Right atrium auricular region (tissue), 2 donors: ENCODE data around the gene FKBP2. TPM values are rescaled to one million over a fixed set of nuclear protein-coding genes. Genes with fewer than 3 reads are reported as not detected.

ENCODE experiments used
- DNase-seq: peaks from one replicate; pipeline ENCODE4 v3.0.0-alpha.2; 2019; ENCODE audit warnings: low spot score
- H3K27ac ChIP-seq, 2 donors: fragments of 200-600 bp; sonication (generic); 1 replicate in 1 of 2; 2 replicates in 1 of 2; pipeline ENCODE4 v1.5.1; 2016 to 2019
- H3K27me3 ChIP-seq, 2 donors: fragments of 200-600 bp; sonication (generic); one replicate each; pipeline versions ENCODE4 v1.5.1 to v1.6.0; 2017 to 2019
- H3K36me3 ChIP-seq: fragments of 200-600 bp; sonication (generic); one replicate; pipeline ENCODE4 v1.5.1; 2016
- H3K4me1 ChIP-seq, 2 donors: fragments of 200-600 bp; sonication (generic); one replicate each; pipeline versions ENCODE4 v1.5.1 to v1.6.0; 2017 to 2019
- H3K4me3 ChIP-seq, 2 donors: fragments of 200-600 bp; sonication (generic); 1 replicate in 1 of 2; 2 replicates in 1 of 2; pipeline ENCODE4 v1.5.1; 2017 to 2019; ENCODE audit warnings: mild to moderate bottlenecking in 1 of 2, moderate library complexity in 1 of 2
- H3K9me3 ChIP-seq, 2 donors: fragments of 200-600 bp; sonication (generic); one replicate each; pipeline ENCODE4 v1.5.1; 2019
- total RNA-seq, 2 donors: library from RNA; depleted of rRNA; stranded (reverse); fragments of >200 nt; gene quantifications; one replicate each; pipeline ENCODE4 v1.1.0, GENCODE V29; 2016
- TF ChIP-seq, protein P1 (sequence below), 2 donors: fragments of 200-600 bp; sonication (generic); IDR thresholded peaks; one replicate each; pipeline ENCODE4 v1.5.1; 2019; ENCODE audit warnings: antibody characterized with exemption in 2 of 2

The FKBP2 gene
- total RNA-seq, 2 donors from 2014 or later = 59.1 to 83.4 TPM

DNA sequence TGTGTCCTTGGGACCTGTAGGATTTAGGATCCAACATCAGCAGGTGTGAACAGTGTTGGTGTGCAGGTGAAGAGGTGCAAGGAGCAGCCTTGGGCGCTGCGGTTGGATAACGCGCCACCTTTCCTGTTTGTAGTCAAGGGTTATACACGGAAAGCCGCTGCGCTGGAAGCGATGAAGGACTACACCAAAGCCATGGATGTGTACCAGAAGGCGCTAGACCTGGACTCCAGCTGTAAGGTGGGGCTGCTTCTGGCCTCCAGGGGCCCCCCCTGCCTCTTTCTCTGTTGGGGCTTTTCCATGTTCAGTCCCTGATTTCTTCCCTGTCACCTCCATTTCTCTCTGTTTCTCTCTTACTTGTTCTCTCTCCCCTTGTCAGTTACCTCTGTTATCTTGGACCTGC is 37.9 kb upstream of the FKBP2 start:
- no peak overlapping the region for H3K27ac ChIP-seq
- no peak overlapping the region for H3K4me3 ChIP-seq

DNA sequence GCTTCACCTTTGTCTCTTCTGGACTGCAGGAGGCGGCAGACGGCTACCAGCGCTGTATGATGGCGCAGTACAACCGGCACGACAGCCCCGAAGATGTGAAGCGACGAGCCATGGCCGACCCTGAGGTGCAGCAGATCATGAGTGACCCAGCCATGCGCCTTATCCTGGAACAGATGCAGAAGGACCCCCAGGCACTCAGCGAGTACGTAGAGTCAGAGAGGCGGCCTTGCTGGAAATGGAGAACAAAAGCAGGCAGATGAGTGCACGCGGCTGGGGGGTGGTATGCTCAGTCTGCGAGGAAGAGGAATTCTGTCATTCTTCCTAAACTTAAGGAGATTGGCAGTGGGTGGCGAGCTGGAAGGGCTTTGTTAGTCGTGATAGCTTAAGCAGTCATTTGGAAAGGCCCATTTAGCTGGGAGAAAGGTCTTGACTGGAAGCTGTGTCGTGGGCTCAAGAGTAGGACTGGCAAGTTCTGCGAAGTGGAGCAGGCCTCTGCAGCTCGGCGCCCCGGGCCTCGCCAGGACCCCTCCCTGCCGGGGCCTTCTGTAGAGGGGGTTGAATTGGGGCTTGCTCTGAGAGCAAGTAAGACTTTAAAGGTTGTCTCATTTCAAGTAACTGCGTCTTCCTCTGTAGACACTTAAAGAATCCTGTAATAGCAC is 37.3 kb upstream of the FKBP2 start:
- H3K9me3 ChIP-seq = no peaks in the 10 kb centered on the region
- H3K27me3 ChIP-seq = no peaks in the 10 kb centered on the region
- H3K4me3 ChIP-seq = no peak overlapping the region
- no peak for DNase-seq
- H3K4me1 ChIP-seq = peaks cover 0 to 36% of the 10 kb centered on the region in 2 donors
- H3K27ac ChIP-seq = no peak overlapping the region
- H3K36me3 ChIP-seq = peaks cover 67% of the 10 kb centered on the region
- TF ChIP-seq, protein P1, sequence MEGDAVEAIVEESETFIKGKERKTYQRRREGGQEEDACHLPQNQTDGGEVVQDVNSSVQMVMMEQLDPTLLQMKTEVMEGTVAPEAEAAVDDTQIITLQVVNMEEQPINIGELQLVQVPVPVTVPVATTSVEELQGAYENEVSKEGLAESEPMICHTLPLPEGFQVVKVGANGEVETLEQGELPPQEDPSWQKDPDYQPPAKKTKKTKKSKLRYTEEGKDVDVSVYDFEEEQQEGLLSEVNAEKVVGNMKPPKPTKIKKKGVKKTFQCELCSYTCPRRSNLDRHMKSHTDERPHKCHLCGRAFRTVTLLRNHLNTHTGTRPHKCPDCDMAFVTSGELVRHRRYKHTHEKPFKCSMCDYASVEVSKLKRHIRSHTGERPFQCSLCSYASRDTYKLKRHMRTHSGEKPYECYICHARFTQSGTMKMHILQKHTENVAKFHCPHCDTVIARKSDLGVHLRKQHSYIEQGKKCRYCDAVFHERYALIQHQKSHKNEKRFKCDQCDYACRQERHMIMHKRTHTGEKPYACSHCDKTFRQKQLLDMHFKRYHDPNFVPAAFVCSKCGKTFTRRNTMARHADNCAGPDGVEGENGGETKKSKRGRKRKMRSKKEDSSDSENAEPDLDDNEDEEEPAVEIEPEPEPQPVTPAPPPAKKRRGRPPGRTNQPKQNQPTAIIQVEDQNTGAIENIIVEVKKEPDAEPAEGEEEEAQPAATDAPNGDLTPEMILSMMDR (IDR thresholded peaks at IDR 0.05) = no peak

More for the DNA sequence above, 37.9 kb upstream of the FKBP2 start:
- TF ChIP-seq, protein P1 (IDR thresholded peaks at IDR 0.05) = no peak
- H3K4me1 ChIP-seq = peaks cover 0 to 30% of the 10 kb centered on the region in 2 donors
- peaks cover 72% of the 10 kb centered on the region for H3K36me3 ChIP-seq
- no peaks in the 10 kb centered on the region for H3K27me3 ChIP-seq
- DNase-seq = no peak
- H3K9me3 ChIP-seq = no peaks in the 10 kb centered on the region

DNA sequence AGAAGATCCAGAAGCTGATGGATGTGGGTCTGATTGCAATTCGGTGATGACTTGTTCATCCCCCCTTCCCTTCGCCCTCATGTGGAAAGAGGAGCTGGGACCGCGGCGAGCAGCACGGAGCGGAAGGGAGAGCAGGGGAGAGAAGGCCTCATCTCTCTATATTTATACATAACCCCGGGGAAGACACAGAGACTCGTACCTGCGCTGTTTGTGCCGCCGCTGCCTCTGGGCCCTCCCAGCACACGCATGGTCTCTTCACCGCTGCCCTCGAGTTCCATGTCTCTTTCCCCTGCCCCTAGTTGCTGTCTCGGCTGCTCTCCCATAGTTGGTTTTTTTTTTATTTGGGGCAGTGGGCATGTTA is 36.8 kb upstream of the FKBP2 start:
- Histone ChIP-seq H3K9me3 (no peaks in the 10 kb centered on the region), H3K4me1 (peaks cover 0 to 38% of the 10 kb centered on the region in 2 donors), H3K27ac (no peak overlapping the region), H3K4me3 (no peak overlapping the region), H3K36me3 (peaks cover 62% of the 10 kb centered on the region), H3K27me3 (no peaks in the 10 kb centered on the region)
- TF ChIP-seq, protein P1 (IDR thresholded peaks at IDR 0.05) = no peak
- no peak for DNase-seq

DNA sequence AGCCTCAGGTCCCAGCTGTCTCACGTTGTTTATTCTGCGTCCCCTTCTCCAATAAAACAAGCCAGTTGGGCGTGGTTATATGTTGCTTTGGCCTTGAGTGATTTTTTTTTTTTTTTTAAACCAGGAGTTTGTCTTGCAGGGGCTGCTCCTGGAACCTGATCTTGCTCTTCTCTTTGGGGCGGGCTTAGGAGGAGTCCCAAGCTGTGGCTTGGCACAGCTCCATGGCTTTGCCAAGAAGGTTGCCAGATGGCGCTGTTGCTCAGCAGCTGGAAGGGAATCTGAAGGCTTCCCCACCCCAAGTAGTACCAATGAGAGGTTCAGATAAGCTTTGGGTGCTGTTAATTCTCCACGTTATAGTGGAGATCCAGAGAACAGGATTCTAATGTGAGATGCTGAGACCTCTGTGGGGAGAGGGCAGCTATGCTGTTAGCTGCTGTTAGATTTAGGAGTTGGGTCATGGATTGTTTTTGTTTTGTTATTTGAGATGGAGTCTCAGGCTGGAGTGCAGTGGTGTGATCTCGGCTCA is 36.4 kb upstream of the FKBP2 start:
- TF ChIP-seq, protein P1 (IDR thresholded peaks at IDR 0.05) = peak; percentile 63 to 83
- Histone ChIP-seq H3K4me3 (no peak overlapping the region), H3K9me3 (no peaks in the 10 kb centered on the region), H3K36me3 (peaks cover 60% of the 10 kb centered on the region), H3K4me1 (peaks cover 0 to 38% of the 10 kb centered on the region in 2 donors), H3K27ac (no peak overlapping the region), H3K27me3 (no peaks in the 10 kb centered on the region)
- peak; percentile 92 for DNase-seq

DNA sequence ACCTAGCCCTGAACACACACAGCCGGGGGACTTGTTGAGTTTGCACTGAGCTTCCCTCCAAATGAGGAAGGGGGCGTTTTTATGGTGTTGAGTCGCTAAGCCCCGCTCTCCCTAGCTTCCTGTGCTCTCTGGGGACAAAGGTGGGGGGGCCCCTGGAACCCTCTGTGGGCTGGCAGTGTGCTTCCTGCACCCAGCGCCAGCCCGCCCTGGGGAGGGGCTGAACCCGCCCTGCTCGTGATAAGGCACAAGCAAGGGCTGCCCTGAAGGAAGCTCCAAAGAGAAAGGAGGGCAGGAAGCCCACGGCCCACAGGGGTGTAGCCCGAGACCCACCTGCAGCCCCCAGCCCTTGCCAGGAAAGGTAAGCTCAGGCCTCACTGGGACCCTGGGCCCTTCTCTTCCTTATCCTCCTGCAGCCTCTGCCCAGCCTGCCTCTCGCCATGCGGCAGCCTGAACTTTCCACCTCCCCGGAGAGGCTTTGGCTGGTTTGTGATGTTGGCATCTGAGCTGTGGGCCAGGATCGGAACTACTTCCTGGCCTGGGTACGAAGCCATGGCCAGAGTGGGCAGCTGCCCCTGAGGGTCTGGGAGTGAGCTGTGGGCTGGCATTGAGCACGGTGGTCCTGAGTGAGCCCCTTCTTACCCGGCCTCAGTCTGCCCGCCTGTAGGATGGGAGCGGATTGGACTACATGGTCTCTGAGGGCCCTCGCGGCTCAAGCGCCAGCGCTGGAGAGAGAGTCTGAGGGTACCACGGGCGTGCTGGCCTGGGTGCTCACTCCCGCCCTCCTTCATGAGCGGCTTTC is 34.2 kb upstream of the FKBP2 start, which contains the start of gene FERMT3:
TSS of gene FERMT3 (plus strand) at position 265 of the 799 bp plus-strand sequence. CDS start 644 bp downstream, outside the sequence.
- no peaks in the 10 kb centered on the region for H3K9me3 ChIP-seq
- H3K4me3 ChIP-seq = peak within 1 kb of the TSS; percentile 43 to 49
- peaks cover 39% of the 10 kb centered on the region for H3K36me3 ChIP-seq
- H3K27ac ChIP-seq = peak within 1 kb of the TSS; percentile 84 to 92
- TF ChIP-seq, protein P1 (IDR thresholded peaks at IDR 0.05) = no peak
- peaks cover 0 to 38% of the 10 kb centered on the region in 2 donors for H3K4me1 ChIP-seq
- no peaks in the 10 kb centered on the region for H3K27me3 ChIP-seq
- no peak for DNase-seq
